ENCODE results near the gene GTF3C5.
A peak's percentile ranks its signal among the peaks of the same experiment; 100 is the strongest.
"Not testable (repeated sequence)": the region's sequence is repeated elsewhere in the genome, so short reads cannot be mapped to it uniquely, and the experiment has no call there.

GTF3C5 gene, protein sequence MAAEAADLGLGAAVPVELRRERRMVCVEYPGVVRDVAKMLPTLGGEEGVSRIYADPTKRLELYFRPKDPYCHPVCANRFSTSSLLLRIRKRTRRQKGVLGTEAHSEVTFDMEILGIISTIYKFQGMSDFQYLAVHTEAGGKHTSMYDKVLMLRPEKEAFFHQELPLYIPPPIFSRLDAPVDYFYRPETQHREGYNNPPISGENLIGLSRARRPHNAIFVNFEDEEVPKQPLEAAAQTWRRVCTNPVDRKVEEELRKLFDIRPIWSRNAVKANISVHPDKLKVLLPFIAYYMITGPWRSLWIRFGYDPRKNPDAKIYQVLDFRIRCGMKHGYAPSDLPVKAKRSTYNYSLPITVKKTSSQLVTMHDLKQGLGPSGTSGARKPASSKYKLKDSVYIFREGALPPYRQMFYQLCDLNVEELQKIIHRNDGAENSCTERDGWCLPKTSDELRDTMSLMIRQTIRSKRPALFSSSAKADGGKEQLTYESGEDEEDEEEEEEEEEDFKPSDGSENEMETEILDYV

GRCh38 chr9:133030317-133031129, at the start of gene GTF3C5:
Gene GTF3C5, plus strand, starts transcription at chr9:133030997. Its CDS starts 15 bp downstream, at chr9:133031012.
- peak; percentile 94 for DNase-seq

- DNase-seq = no peak
Observed at GRCh38 chr9:132982458-132982857, 48.3 kb upstream of the GTF3C5 start.

DNA sequence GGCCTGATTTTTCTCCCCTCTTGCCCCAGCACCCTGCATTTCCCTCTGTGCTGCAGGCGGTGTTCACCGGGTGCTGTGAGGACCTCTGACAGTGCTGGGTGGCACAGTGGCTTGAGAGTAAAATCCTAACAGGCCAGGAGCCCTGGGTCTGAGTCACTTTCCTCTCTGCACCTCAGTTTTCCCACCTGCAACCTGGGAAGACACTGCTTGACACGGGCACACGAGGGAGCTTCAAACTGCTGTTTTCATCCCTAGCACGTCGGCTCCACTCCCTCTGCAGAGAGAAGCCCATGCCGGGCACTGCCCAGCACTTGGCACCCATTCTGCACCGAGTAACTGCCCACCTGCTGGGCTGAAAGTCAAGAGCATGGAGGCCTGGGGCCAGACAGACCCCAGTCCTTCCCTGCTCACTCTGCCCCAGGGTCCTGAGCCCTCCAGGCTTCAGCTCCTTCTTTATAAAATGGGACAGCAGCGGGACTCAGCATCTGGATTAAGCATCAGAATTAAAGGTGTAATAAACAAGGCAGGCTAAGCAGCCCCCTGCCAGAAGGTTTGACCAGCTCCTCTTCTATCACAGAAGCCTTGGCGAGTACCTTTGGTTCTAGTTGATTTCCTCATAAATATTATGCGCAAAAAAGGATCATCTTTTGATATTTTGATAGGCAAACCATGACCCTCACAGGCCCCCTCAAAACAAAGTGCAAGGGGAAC, 47.2 kb upstream of the GTF3C5 start:
- no peak for DNase-seq

DNA sequence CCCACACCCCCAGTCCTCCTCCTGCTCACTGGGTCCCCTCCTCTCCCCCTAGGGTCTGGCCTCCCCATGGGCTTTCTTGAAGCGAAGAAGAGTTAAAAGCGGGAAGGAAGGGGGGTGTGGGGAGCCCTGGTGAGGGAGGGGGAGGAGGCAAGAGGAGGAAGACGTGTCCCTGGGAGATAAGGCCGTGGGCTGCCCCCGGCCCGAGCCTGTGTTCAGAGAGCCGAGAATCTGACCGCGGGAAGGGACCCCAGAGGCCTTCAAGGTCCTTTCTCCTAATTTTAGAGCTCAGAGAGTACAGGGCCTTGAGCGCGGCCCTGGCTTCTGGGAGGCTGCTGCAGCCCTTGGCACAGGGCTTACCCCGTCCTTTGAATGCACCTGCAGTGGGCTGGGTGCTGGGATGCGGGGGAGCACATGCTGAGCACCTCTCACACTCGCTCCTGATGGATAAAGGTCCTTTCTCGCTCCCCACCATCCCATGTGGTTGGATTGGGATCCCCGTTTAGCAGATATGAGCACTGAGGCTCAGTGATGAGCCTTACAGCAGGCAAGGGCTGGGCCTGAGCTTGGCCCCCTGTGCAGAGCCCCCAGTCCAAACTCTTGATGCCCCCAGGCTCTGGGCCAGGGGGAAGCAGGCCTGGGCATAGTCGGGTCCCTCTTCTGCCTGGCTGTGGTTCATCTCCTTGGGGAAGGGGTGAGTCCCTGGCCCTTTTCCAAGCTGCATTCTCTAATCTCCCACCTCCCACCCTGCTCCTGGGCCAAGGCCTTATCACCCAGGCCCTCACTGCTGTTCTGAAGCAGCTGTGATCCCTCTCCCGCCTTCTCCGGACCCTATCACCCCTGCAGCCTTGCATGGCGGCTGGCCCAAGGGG, 46.4 kb upstream of the GTF3C5 start:
- DNase-seq = no peak

DNA sequence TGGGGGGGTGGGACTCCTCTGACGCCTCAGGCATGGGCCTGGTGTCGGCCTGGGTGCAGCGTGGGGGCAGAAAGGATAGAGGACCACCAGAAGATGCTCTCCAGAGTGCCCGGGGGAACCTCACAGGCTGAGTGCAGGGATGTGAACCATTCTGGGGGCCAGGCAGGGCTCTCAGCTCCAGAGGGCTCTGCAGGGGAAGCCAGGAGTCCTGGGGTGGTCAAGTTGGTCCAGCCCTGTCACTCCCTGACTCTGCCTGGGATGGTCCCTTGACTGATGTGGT, 45.8 kb upstream of the GTF3C5 start:
- no peak for DNase-seq

DNA sequence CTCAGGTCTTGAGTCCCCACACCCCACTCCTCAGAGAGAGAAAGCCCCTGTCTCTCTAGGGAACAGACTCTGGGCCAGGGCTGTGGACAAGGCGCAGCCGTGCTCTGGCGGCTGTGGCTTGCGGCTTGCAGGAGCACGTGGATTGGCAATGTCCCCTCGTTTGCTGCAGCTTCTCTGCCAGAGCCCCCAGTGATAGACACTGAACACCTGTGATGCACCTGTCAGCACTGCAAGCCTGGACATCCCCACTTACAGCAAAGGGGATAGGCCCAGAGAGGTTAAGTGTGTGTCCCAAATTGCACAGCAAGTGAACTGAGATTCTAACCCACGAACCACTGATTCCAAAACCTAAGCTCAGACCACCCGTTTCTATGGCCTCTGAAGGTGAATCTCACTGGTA, 45.3 kb upstream of the GTF3C5 start:
- no peak for DNase-seq

- DNase-seq = no peak
Observed at GRCh38 chr9:132986114-132986513, 44.7 kb upstream of the GTF3C5 start.

GRCh38 chr9:132986640-132987620, 43.9 kb upstream of the GTF3C5 start:
- DNase-seq = no peak

- no peak for DNase-seq
Observed at GRCh38 chr9:132988244-132989013, 42.4 kb upstream of the GTF3C5 start.

DNA sequence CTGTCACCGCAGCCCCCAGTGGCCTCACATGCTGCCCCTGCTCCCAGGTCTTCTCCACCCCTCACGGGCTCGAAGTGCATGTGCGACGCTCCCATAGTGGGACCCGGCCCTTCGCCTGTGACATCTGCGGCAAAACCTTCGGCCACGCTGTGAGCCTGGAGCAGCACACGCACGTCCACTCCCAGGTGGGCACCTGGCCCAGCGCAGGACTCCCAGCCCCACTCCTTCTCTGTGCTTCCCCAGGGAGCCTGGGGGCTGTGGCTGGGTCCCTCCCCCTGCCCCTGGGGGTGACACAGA, 41.8 kb upstream of the GTF3C5 start:
- DNase-seq = no peak

GRCh38 chr9:132989414-132989996, 41.3 kb upstream of the GTF3C5 start:
- no peak for DNase-seq

DNA sequence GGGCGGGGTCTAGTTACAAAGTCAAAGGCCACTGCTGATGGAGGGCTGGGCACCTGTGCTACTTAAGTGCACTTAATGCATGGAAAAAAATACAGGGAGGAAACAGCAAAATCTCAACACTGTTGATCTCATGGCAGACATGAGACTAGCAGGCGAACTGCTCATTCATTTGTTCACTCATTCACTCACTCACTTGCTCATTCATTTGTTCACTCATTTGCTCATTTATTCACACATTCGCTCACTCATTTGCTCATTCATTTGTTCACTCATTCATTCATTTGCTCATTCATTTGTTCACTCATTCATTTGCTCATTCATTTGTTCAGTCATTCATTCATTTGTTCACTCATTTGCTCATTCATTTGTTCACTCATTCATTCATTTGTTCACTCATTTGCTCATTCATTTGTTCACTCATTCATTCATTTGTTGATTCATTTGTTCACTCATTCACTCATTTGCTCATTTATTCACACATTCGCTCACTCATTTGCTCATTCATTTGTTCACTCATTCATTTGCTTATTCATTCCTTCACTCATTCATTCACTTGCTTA, 40.7 kb upstream of the GTF3C5 start:
- DNase-seq = not testable (repeated sequence)

- no peak for DNase-seq
Observed at GRCh38 chr9:132990781-132991180, 40.0 kb upstream of the GTF3C5 start.

GRCh38 chr9:132991351-132992300, 39.2 kb upstream of the GTF3C5 start:
- DNase-seq = no peak

DNA sequence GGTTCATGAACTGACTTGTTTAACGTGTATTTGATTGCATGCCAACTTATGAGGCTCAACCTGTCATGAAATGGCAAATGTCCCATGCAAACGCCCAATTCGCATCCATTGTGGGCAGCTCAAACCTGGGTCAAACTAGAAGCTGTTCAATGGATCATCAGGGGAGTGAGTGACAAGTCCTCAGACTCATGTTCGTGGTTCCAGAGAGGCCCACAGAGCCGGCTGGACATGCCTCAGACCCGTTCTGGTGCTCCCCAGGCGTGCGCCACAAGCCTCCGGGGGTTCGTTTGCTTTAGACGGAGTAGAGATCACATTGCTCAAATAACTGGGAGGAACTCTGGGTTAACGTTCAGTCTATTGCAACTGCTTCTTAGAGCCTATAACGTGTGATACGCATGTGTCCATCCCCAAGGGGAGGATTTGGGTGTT, 37.3 kb upstream of the GTF3C5 start:
- no peak for DNase-seq

DNA sequence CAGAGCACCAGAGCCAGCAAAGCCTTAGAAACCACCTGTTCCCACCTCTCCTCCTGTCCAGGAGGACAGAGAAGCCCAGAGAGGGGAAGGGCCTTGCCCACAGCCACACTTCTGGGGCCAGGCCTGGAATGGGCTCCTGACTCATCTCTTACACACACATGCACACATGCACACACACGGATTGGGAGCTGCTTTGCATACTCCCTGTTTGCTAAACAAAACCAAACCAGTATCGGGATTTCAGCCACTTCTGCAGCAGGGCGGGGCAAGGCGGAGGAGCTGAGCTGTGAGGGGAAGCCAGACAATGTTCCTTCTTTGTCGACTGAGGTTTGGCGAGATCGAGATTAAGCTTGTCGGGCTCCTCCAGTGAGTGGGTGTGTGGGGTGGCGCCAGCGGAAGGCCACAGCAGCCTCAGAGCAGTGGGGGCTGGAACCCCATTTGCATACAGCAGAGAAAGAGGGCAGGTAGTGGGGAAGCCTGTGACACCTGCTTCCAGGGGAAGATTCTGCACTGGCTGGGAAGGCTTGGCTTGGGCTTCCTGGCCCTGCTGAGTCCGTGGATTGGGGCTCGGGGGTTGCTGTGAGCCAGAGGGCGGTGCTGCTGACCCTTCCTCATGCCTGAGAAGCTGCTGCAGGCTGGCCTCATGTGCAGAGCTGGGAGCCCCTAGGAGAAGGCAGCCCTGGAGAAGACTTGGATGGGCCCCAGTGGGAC, 36.2 kb upstream of the GTF3C5 start:
- DNase-seq = no peak

DNA sequence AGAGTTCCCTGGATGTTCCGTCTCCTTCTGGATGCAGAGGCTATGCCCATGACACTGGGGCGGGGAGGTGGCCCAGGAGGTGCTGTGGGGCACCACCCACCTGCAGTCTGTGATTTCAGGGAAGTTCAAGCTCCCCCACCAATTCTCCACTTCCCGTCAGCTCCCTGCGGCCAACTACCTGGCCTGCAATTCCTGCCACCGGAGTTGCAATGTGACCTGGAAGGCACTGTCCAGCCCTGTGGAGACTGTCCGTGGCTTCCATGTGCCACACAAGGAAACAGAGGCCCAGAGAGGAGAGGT, 35.7 kb upstream of the GTF3C5 start:
- no peak for DNase-seq

GRCh38 chr9:132995879-132996278, 34.9 kb upstream of the GTF3C5 start:
- DNase-seq = no peak

Measured in CD4-positive, alpha-beta T cell treated with Interleukin-15 for 1 hour (primary cell).